ENCODE results near the gene PRF1. TPM values are rescaled to one million over a fixed set of nuclear protein-coding genes. Genes with fewer than 3 reads are reported as not detected.

Gene PRF1
- total and polyA plus RNA-seq, 2 donors (not counting 1 experiment from before 2014, with no cell fraction given), result 1.0 to 1.9 TPM

- no peak for TF ChIP-seq CTCF (IDR thresholded peaks at IDR 0.05)
- no peak for TF ChIP-seq EZH2 (IDR thresholded peaks at IDR 0.05; ENCODE audit: borderline replicate concordance, insufficient read depth, low read depth, low read length, poor library complexity, severe bottlenecking)
- Histone ChIP-seq H4K20me1 (ENCODE audit: control insufficient read depth, insufficient read depth, low read length, poor library complexity, severe bottlenecking) (no peaks in the 10 kb centered on the region), H3K4me1 (ENCODE audit: control insufficient read depth in 2 of 2, insufficient read depth in 2 of 2, low read length in 2 of 2) (peaks cover 0 to under 1% of the 10 kb centered on the region in 2 donors), H3K36me3 (replicated peaks in 1 of 2; ENCODE audit: control extremely low read depth in 1 of 2, control insufficient read depth in 1 of 2, extremely low read depth in 1 of 2, insufficient read depth in 2 of 2, low read length in 1 of 2) (no peaks in the 10 kb centered on the region), H3K9ac (ENCODE audit: low read length) (no peak overlapping the region), H3K9me3 (ENCODE audit: control extremely low read depth in 1 of 3, control insufficient read depth in 2 of 3, insufficient read depth in 1 of 3, low read length in 2 of 3) (no peaks in the 10 kb centered on the region), H3K27ac (ENCODE audit: low read length in 2 of 2) (no peak overlapping the region), H3K4me2 (replicated peaks; ENCODE audit: low read depth, low read length, poor library complexity, severe bottlenecking) (no peak overlapping the region), H3K79me2 (ENCODE audit: control insufficient read depth, insufficient read depth, low read length) (no peaks in the 10 kb centered on the region), H3K4me3 (ENCODE audit: control extremely low read depth in 1 of 5, extremely low read depth in 1 of 5, insufficient read depth in 1 of 5, low read depth in 2 of 5, low read length in 4 of 5) (no peak overlapping the region), H3K27me3 (replicated peaks in 1 of 4; ENCODE audit: control extremely low read depth in 1 of 4, control insufficient read depth in 3 of 4, insufficient read depth in 4 of 4, low read length in 3 of 4) (no peaks in the 10 kb centered on the region), H2AFZ (ENCODE audit: insufficient read depth, low read depth, low read length, poor library complexity, severe bottlenecking) (no peak overlapping the region)
- intact Hi-C loops (cut with micrococcal nuclease), result no loop called here
- DNase-seq, result no peak
- ChIA-PET CTCF (interaction anchor here (2.0 kb wide), 1 partner anchor 103 kb away, joined by 8 read pairs; no protein-coding TSS in a partner anchor), POLR2A (no interaction called here)
- 98% methylated on average over 19 of the region's 21 CpGs for WGBS (ENCODE audit: insufficient coverage)
- H3K27ac Mint-ChIP-seq, result no peak overlapping the region
- no peaks in the 10 kb centered on the region for H3K9me3 Mint-ChIP-seq (ENCODE audit: insufficient read depth)
- no peak overlapping the region for H3K4me3 Mint-ChIP-seq
- ATAC-seq (ENCODE audit: low read depth), result no peak
- peaks cover 13% of the 10 kb centered on the region for H3K4me1 Mint-ChIP-seq
- H3K27me3 Mint-ChIP-seq, result no peaks in the 10 kb centered on the region
These were observed 38.3 kb downstream of the PRF1 start for GRCh38 chr10:70564113-70564725.

GRCh38 chr10:70563230-70563629 lies 39.3 kb downstream of the PRF1 start:
- no peak overlapping the region for H3K4me3 ChIP-seq (ENCODE audit: control extremely low read depth in 1 of 5, extremely low read depth in 1 of 5, insufficient read depth in 1 of 5, low read depth in 2 of 5, low read length in 4 of 5)
- no peaks in the 10 kb centered on the region for H3K36me3 ChIP-seq (replicated peaks in 1 of 2; ENCODE audit: control extremely low read depth in 1 of 2, control insufficient read depth in 1 of 2, extremely low read depth in 1 of 2, insufficient read depth in 2 of 2, low read length in 1 of 2)
- H3K4me3 Mint-ChIP-seq, result no peak overlapping the region
- TF ChIP-seq EZH2 (IDR thresholded peaks at IDR 0.05; ENCODE audit: borderline replicate concordance, insufficient read depth, low read depth, low read length, poor library complexity, severe bottlenecking), result no peak
- no peak for TF ChIP-seq CTCF (IDR thresholded peaks at IDR 0.05)
- ChIA-PET CTCF (interaction anchor here (2.0 kb wide), 1 partner anchor 102 kb away, joined by 8 read pairs; no protein-coding TSS in a partner anchor), POLR2A (no interaction called here)
- ATAC-seq (ENCODE audit: low read depth), result no peak
- no peaks in the 10 kb centered on the region for H3K79me2 ChIP-seq (ENCODE audit: control insufficient read depth, insufficient read depth, low read length)
- no peaks in the 10 kb centered on the region for H4K20me1 ChIP-seq (ENCODE audit: control insufficient read depth, insufficient read depth, low read length, poor library complexity, severe bottlenecking)
- H3K27me3 Mint-ChIP-seq, result no peaks in the 10 kb centered on the region
- no peak overlapping the region for H2AFZ ChIP-seq (ENCODE audit: insufficient read depth, low read depth, low read length, poor library complexity, severe bottlenecking)
- no peak overlapping the region for H3K4me2 ChIP-seq (replicated peaks; ENCODE audit: low read depth, low read length, poor library complexity, severe bottlenecking)
- no peak overlapping the region for H3K27ac ChIP-seq (ENCODE audit: low read length in 2 of 2)
- H3K4me1 Mint-ChIP-seq, result peaks cover 22% of the 10 kb centered on the region
- WGBS (ENCODE audit: insufficient coverage), result 87% methylated on average over 7 of the region's 7 CpGs
- no peak for DNase-seq
- no peaks in the 10 kb centered on the region for H3K9me3 ChIP-seq (ENCODE audit: control extremely low read depth in 1 of 3, control insufficient read depth in 2 of 3, insufficient read depth in 1 of 3, low read length in 2 of 3)
- intact Hi-C loops (cut with micrococcal nuclease), result no loop called here
- H3K27me3 ChIP-seq (replicated peaks in 1 of 4; ENCODE audit: control extremely low read depth in 1 of 4, control insufficient read depth in 3 of 4, insufficient read depth in 4 of 4, low read length in 3 of 4), result no peaks in the 10 kb centered on the region
- peaks cover 0 to 8% of the 10 kb centered on the region in 2 donors for H3K4me1 ChIP-seq (ENCODE audit: control insufficient read depth in 2 of 2, insufficient read depth in 2 of 2, low read length in 2 of 2)
- H3K9ac ChIP-seq (ENCODE audit: low read length), result no peak overlapping the region
- no peaks in the 10 kb centered on the region for H3K9me3 Mint-ChIP-seq (ENCODE audit: insufficient read depth)
- no peak overlapping the region for H3K27ac Mint-ChIP-seq
